PFSK-1 (cell line): ENCODE data around the gene NEGR1.

Experiments used
- FOXP2 ChIP-seq: optimal IDR thresholded peaks from 2 replicates; pipeline ENCODE3; 2011; ENCODE audit warnings: borderline replicate concordance, control low read depth, inconsistent platforms; ENCODE audit not compliant: insufficient read depth; ENCODE audit errors: extremely low read length, extremely low read depth
- POLR2AphosphoS5 ChIP-seq: IDR thresholded peaks from 2 replicates; pipeline ENCODE4 v1.6.1; 2012; ENCODE audit warnings: low read depth, mild to moderate bottlenecking, control low read depth, low read length, moderate library complexity
- SIN3A ChIP-seq: IDR thresholded peaks from 2 replicates; pipeline ENCODE4 v1.6.1; 2012; ENCODE audit warnings: mild to moderate bottlenecking, low read length, moderate library complexity, borderline replicate concordance; ENCODE audit not compliant: insufficient read depth
- TAF1 ChIP-seq: IDR thresholded peaks from 2 replicates; pipeline ENCODE4 v1.6.1; 2012; ENCODE audit warnings: low read length, control low read depth, borderline replicate concordance; ENCODE audit not compliant: insufficient read depth
- TF ChIP-seq, protein P1 (sequence below), 2 experiments: IDR thresholded peaks; 2 replicates each; pipeline versions ENCODE4 v1.6.1 to v1.8.0; 2011 to 2012; ENCODE audit warnings: low read depth in 2 of 2, low read length in 2 of 2, control low read depth in 1 of 2, inconsistent platforms in 1 of 2, mild to moderate bottlenecking in 1 of 2, moderate library complexity in 1 of 2; ENCODE audit not compliant: insufficient read depth in 1 of 2

NEGR1 gene

GRCh38 chr1:71362691-71363090, 919.6 kb downstream of the NEGR1 start:
- no peak for TF ChIP-seq TAF1
- TF ChIP-seq, protein P1, sequence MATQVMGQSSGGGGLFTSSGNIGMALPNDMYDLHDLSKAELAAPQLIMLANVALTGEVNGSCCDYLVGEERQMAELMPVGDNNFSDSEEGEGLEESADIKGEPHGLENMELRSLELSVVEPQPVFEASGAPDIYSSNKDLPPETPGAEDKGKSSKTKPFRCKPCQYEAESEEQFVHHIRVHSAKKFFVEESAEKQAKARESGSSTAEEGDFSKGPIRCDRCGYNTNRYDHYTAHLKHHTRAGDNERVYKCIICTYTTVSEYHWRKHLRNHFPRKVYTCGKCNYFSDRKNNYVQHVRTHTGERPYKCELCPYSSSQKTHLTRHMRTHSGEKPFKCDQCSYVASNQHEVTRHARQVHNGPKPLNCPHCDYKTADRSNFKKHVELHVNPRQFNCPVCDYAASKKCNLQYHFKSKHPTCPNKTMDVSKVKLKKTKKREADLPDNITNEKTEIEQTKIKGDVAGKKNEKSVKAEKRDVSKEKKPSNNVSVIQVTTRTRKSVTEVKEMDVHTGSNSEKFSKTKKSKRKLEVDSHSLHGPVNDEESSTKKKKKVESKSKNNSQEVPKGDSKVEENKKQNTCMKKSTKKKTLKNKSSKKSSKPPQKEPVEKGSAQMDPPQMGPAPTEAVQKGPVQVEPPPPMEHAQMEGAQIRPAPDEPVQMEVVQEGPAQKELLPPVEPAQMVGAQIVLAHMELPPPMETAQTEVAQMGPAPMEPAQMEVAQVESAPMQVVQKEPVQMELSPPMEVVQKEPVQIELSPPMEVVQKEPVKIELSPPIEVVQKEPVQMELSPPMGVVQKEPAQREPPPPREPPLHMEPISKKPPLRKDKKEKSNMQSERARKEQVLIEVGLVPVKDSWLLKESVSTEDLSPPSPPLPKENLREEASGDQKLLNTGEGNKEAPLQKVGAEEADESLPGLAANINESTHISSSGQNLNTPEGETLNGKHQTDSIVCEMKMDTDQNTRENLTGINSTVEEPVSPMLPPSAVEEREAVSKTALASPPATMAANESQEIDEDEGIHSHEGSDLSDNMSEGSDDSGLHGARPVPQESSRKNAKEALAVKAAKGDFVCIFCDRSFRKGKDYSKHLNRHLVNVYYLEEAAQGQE (IDR thresholded peaks at IDR 0.05; ENCODE audit: insufficient read depth in 1 of 2, low read depth in 2 of 2, low read length in 2 of 2): no peak
- TF ChIP-seq POLR2AphosphoS5: no peak

DNA sequence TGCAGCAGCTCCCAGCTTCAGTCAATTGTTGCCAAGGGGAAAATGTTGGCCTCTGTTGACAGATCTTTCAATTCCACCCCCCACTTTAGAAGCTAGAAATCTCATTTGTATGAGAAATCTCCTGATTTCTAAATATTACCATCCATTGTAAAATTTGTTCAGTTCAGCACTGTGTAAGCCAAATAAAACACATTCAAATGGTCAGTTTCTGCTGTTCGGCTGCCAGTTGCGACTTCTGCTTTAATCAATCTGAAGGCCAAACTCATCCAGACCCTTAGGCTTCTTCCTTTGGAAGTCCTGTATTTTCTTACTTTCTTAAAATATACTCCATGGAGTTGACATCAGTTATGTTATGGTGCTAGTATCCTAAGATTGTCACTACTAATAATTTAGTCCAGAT, 920.3 kb downstream of the NEGR1 start:
- TF ChIP-seq FOXP2: no peak
- TF ChIP-seq TAF1: no peak
- TF ChIP-seq POLR2AphosphoS5: no peak
- TF ChIP-seq, protein P1 (IDR thresholded peaks at IDR 0.05; ENCODE audit: insufficient read depth in 1 of 2, low read depth in 2 of 2, low read length in 2 of 2): no peak
- TF ChIP-seq SIN3A: no peak

DNA sequence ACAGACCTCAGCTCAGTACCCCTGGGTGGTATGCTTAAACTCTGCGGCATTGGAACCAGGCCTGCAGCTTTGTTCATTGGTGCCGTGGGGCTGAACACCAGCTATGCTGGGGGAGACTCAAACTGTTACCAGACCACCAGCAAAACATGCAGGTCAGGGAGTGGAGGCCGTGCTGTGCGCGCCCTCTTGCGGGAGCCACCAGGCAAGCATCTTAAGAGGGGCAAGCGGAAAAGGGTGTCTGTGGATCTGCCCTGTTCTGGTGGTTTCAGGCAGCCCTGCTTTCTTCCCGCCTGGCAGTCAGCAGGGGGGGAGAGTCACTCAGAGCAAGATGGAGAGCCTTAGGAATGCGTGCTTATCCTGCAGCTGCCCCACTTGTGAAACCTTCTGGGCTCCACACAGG, 924.6 kb downstream of the NEGR1 start:
- TF ChIP-seq, protein P1 (IDR thresholded peaks at IDR 0.05; ENCODE audit: insufficient read depth in 1 of 2, low read depth in 2 of 2, low read length in 2 of 2): no peak
- no peak for TF ChIP-seq FOXP2
- no peak for TF ChIP-seq SIN3A
- TF ChIP-seq TAF1: no peak
- TF ChIP-seq POLR2AphosphoS5: no peak

DNA sequence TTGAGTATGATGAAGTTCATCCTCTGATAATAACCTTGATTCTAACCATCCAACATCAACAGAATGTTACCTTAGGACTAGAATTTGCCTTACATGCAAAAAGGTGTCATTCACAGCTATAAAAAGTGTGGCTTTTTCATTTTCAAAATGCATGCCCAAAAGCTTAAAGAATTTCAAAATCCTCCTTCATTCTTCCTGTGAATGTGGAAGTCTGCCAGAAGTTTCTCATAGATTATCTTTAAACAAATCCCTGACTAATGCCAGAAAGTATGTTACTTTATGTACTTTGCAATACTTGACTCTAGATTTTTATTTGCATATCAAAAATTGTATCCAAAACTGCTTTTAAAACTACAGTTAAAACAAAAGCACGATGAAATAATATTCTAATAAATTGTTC, 930.9 kb downstream of the NEGR1 start:
- TF ChIP-seq FOXP2 (no peak), TAF1 (no peak), POLR2AphosphoS5 (no peak), SIN3A (no peak)
- TF ChIP-seq, protein P1 (IDR thresholded peaks at IDR 0.05; ENCODE audit: insufficient read depth in 1 of 2, low read depth in 2 of 2, low read length in 2 of 2): no peak

GRCh38 chr1:71350805-71351204, 931.5 kb downstream of the NEGR1 start:
- TF ChIP-seq POLR2AphosphoS5 (no peak), SIN3A (no peak), TAF1 (no peak), FOXP2 (no peak)
- TF ChIP-seq, protein P1 (IDR thresholded peaks at IDR 0.05; ENCODE audit: insufficient read depth in 1 of 2, low read depth in 2 of 2, low read length in 2 of 2): no peak
